KOPT-K1 (cell line): ENCODE measurements around the gene ADGRE3.
A peak's percentile ranks its signal among the peaks of the same experiment; 100 is the strongest.

Source experiments
- H3K27ac ChIP-seq: fragments of 200-600 bp; sonication (generic); 2 replicates; pipeline ENCODE4 v1.5.1; 2016; ENCODE audit warnings: antibody characterized with exemption, mild to moderate bottlenecking, low read depth, low read length; ENCODE audit not compliant: poor library complexity, severe bottlenecking
- H3K36me3 ChIP-seq: fragments of 200-600 bp; sonication (generic); 2 replicates; pipeline ENCODE4 v1.5.1; 2017; ENCODE audit warnings: antibody characterized with exemption, mild to moderate bottlenecking, low read length, moderate library complexity; ENCODE audit not compliant: insufficient read depth
- H3K9me3 ChIP-seq: fragments of 200-600 bp; sonication (generic); 2 replicates; pipeline ENCODE4 v1.5.1; 2017; ENCODE audit warnings: antibody characterized with exemption, low read length, mild to moderate bottlenecking; ENCODE audit not compliant: insufficient read depth, poor library complexity, severe bottlenecking

The ADGRE3 gene, protein sequence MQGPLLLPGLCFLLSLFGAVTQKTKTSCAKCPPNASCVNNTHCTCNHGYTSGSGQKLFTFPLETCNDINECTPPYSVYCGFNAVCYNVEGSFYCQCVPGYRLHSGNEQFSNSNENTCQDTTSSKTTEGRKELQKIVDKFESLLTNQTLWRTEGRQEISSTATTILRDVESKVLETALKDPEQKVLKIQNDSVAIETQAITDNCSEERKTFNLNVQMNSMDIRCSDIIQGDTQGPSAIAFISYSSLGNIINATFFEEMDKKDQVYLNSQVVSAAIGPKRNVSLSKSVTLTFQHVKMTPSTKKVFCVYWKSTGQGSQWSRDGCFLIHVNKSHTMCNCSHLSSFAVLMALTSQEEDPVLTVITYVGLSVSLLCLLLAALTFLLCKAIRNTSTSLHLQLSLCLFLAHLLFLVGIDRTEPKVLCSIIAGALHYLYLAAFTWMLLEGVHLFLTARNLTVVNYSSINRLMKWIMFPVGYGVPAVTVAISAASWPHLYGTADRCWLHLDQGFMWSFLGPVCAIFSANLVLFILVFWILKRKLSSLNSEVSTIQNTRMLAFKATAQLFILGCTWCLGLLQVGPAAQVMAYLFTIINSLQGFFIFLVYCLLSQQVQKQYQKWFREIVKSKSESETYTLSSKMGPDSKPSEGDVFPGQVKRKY

DNA sequence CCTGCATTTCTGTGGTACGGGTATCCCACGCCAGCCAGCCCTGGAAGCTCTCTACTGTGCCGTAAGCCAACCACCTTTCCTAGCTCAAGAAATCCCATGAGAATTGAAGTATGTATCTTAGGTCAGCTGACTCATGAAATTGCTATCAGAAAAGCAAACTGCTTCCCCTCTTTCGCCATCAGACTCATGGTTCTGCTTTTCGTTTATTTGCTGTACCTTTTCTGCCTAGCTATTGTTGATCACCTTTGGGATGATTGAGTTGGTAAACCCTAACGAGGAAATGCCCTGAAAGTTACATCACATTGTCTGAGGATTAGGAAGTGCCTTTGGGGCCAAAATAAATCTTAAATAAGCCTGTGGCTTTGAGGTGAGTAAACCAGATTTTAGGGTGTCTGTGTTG, at the start of gene ADGRE3:
Gene ADGRE3 (minus strand): TSS at position 81 of the 400 bp plus-strand sequence. CDS start 74 bp downstream, at position 7.
- H3K36me3 ChIP-seq = no peaks in the 10 kb centered on the region
- H3K9me3 ChIP-seq = no peaks in the 10 kb centered on the region
- H3K27ac ChIP-seq = no peak within 1 kb of the TSS

DNA sequence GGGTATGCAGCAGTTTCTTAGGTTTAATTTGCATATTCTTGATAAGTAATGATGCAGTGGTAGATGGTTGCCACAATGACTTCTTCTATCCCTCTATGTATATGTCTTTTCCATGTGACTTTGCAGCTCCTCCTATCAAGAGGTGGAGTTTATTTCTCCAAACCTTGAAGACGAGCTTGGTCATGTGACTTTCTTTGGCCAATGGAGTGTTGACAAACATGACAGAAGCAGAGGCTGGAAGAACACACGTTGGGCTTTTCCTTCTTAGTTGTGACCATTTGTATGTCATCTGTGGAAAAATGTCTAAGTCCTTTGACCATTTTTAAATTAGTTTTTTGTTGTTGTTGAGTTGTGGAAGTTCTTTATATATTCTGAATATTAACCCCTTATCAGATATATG, 47.5 kb upstream of the ADGRE3 start:
- H3K9me3 ChIP-seq = peaks cover 50% of the 10 kb centered on the region
- H3K36me3 ChIP-seq = peaks cover 22% of the 10 kb centered on the region
- H3K27ac ChIP-seq = no peak overlapping the region

DNA sequence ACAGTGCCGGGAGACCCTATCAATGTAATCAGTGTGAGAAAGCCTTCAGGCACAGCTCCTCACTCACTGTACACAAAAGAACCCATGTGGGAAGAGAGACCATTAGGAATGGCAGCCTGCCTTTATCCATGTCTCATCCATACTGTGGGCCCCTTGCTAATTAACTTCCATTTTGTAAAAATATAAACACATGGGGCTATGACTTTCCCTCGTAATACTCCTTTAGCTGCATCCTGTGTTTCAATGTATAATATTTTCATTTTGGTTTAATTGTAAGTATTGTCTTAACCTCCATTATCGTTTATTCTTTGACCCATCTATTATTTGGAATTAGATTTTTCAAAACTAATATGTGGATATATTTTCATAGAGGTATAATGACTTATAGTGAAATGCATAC, 44.5 kb upstream of the ADGRE3 start:
- Histone ChIP-seq H3K9me3 (peaks cover 59% of the 10 kb centered on the region), H3K27ac (no peak overlapping the region), H3K36me3 (peaks cover 39% of the 10 kb centered on the region)

DNA sequence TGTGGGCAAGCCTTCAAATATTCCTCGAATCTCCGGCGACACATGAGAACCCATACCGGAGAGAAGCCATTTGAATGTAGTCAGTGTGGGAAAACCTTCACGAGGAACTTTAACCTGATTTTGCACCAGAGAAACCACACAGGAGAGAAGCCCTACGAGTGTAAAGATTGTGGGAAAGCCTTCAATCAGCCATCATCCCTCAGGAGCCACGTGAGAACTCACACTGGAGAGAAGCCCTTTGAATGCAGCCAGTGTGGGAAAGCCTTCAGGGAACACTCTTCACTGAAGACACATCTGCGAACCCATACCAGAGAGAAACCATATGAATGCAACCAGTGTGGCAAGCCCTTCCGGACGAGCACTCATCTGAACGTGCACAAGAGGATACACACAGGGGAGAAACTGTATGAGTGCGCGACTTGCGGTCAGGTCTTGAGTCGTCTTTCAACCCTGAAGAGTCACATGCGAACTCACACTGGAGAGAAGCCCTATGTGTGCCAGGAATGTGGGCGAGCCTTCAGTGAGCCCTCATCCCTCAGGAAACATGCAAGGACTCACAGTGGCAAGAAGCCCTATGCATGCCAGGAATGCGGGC, 44.0 kb upstream of the ADGRE3 start:
- H3K9me3 ChIP-seq = peaks cover 59% of the 10 kb centered on the region
- H3K36me3 ChIP-seq = peaks cover 39% of the 10 kb centered on the region
- H3K27ac ChIP-seq = no peak overlapping the region

DNA sequence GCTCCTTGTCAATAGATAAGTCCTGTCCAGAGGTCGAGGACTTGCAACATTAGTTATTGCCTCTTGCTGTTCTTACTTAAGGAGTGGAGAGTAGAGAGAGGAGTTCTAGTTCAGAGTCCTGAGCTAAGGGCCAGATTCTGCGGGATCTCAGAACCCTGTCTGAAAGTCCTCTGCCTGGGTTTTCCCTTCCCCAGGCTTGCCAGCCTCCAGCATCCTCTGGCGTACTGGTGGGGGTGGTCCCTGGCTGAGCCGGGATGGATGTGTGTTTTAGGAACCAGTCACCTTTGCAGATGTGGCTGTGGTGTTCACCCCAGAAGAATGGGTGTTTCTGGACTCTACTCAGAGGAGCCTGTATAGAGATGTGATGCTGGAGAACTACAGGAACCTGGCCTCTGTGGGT, 41.2 kb upstream of the ADGRE3 start:
- Histone ChIP-seq H3K36me3 (peaks cover 39% of the 10 kb centered on the region), H3K27ac (no peak overlapping the region), H3K9me3 (peaks cover 54% of the 10 kb centered on the region)

DNA sequence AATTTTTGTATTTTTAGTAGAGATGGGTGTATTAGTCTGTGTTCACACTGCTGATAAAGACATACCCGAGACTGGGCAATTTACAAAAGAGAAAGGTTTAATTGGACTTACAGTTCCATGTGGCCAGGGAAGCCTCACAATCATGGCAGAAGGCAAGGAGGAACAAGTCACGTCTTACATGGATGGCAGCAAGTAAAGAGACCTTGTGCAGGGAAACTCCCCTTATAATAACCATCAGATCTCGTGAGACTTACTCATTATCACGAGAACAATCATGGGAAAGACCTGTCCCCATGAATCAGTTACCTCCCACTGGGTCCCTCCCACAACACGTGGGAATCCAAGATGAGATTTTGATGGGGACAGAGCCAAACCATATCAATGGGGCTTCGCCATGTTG, 29.8 kb upstream of the ADGRE3 start:
- H3K36me3 ChIP-seq = peaks cover 26% of the 10 kb centered on the region; the same call in 1 of the 2 replicates
- peaks cover 12% of the 10 kb centered on the region for H3K9me3 ChIP-seq
- no peak overlapping the region for H3K27ac ChIP-seq

DNA sequence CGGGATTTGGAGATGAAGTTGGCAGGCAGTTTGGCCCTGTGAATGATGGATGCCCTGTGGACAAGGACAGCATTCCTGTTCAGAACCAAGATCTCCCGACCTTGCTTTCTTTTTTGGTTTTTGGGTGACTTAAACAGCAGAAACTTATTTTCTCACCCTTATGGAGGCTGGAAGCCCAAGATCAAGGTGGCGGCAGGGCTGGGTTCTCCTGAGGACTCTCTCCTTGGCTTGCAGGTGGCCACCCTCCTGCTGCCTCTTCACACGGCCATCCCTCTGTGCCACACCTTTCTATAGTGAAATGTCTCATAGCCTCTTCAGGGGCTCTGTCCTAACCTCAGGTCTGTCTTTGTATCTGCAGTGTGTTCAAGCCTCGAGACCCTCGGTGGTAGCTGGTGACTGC, 29.2 kb upstream of the ADGRE3 start:
- H3K36me3 ChIP-seq = peaks cover 27% of the 10 kb centered on the region; the same call in 1 of the 2 replicates

DNA sequence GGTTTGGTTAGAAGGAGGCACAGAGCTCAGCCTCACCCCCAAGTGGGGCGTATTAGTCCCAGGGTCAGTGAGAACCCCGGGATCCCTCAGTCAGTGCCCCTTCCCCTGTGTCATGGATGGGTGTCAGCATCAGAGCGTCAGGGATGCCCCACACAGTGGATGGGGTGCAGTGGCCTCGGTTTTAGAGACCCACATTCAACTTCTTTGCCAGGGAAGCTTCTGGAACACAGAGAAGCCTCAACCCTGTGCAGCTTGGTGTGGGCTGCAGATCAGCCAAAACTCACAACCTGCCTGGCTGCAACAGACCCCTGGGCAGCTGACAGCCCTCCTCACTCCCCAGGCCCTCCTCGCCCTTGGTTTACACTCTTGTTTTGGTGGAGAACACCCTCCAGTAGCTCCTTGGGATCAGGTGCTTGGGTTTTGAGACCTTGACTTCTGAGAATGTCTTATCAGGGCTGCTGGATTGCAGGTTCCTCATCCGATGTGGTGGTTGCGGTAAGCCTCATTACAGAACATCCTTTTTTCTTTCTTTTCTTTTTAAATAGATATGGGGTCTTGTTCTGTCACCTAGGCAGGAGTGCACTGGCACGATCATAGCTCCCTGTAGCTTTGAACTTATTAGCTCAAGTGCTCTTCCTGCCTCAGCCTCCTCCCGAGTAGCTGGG, 26.2 kb upstream of the ADGRE3 start:
- H3K27ac ChIP-seq = no peak overlapping the region
- H3K9me3 ChIP-seq = peaks cover 12% of the 10 kb centered on the region
- H3K36me3 ChIP-seq = peaks cover 23% of the 10 kb centered on the region; the same call in 1 of the 2 replicates

More for the DNA sequence above, 29.2 kb upstream of the ADGRE3 start:
- Histone ChIP-seq H3K9me3 (peaks cover 12% of the 10 kb centered on the region), H3K27ac (no peak overlapping the region)

DNA sequence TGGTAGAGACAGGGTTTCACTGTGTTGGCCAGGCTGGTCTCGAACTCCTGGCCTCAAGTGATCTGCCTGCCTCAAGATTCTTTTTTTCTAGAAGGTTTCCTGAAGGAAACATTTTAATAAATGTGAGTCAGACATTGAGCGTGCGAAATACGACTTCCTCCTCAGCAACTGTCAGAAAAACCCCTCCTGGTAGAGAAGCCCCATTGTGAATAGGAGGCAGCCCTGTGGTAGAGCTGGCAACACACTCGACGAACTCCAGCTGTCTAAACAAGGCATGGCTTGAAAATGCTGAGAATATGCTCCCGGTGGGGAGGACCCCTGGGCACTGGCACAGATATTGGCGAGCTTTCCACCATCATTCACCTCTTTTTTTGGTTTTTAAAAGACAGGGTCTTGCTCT, 25.0 kb upstream of the ADGRE3 start:
- Histone ChIP-seq H3K9me3 (peaks cover 12% of the 10 kb centered on the region), H3K36me3 (peaks cover 30% of the 10 kb centered on the region; the same call in 1 of the 2 replicates)

DNA sequence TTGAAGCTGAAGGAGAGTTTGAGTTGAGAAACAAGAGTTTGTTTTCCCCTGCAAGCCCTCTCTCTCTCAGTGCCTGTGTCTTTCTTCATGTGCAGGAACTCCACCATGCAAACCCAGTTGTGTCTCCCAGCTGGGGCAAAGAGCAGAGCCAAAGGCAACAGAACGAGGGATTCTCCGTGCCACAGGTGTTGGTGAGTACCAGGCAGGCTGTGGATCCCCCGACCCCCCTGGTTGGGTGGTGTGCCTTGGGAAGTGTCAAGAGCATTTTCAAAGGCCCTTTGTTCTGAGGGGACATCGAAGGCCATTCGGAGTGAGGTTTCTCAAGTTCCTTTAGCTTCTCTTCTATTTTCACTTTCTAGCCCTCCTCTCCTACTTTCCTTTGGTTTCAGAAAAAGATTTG, 20.8 kb upstream of the ADGRE3 start:
- peaks cover 21% of the 10 kb centered on the region; the same call in 1 of the 2 replicates for H3K36me3 ChIP-seq
- H3K27ac ChIP-seq = no peak overlapping the region
- H3K9me3 ChIP-seq = no peaks in the 10 kb centered on the region

More for the DNA sequence above, 25.0 kb upstream of the ADGRE3 start:
- H3K27ac ChIP-seq = no peak overlapping the region

DNA sequence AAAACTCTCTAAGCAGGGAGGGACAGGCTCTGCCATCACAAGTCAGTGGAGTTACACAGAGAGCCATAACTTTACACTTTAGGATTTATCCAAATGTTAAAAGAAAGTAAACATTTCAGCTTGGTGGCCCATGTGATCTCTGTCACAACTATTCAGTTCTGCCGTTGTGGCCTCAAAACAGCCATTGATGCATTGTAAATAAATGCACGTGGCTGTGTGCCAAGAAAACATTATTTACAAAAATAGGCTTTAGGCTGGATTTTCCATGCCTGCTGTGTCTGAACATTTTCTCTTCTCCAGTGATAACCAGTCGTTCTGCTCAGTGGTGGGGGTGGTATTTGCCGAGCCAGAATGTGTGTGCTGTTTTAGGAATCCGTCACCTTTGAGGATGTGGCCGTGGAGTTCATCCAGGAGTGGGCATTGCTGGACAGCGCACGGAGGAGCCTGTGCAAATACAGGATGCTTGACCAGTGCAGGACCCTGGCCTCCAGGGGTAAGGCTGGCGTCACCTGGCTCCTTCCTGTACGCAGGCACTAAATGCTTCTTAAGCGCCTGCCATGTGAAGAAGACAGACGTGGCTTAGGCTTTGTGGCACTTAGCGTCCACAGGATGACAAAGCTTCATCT, 20.1 kb upstream of the ADGRE3 start:
- Histone ChIP-seq H3K9me3 (no peaks in the 10 kb centered on the region), H3K27ac (no peak overlapping the region), H3K36me3 (peaks cover 20% of the 10 kb centered on the region; the same call in 1 of the 2 replicates)

DNA sequence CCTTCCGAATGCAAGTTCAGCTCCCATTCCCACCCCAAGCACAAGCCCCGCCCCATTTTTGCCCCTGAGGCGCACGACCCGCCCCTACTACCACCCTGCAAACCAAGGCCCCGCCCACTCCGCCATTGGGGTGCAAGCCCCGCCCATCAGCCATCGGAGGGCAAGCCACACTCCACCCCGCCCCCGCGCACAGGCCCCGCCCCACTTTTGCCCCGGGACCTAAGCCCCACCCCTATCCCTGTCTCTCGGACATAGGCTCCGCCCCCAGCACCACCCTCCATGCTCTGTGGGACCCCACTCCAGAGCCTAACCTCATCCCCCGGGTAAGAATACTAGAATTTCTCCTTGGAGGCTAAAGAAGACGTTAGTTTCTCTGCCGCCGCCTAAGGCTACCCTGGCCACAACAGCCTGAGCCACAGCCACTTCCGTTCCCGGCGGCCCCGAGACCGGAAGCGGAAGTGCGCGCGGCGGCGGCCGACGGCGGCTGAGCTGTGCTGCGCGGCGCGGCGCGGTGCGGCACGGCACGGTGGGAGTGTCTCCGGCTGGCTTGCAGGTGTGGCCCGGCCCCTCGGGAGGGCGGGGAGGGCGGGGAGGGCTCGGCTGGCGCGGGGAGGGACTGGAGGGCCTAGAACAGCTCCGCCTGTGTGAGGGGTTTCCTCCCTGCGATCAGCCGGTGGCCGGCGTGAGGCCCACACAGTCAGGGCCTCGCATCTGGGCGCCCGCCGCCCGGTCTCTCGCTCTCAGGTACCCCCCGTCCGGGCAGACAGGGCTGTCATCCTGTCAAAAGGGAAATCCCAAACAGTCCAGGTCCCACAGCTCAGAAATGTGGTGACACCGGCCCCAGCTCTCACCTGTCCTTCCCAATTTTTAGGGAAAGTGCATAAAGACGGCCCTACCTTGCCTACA, 15.2 kb upstream of the ADGRE3 start, which contains the start of gene ZNF333:
Gene ZNF333 (plus strand): TSS at position 451 of the 906 bp plus-strand sequence. CDS start 3,444 bp downstream, outside the sequence.
- Histone ChIP-seq H3K27ac (peak within 1 kb of the TSS; percentile 86), H3K9me3 (no peaks in the 10 kb centered on the region)

DNA sequence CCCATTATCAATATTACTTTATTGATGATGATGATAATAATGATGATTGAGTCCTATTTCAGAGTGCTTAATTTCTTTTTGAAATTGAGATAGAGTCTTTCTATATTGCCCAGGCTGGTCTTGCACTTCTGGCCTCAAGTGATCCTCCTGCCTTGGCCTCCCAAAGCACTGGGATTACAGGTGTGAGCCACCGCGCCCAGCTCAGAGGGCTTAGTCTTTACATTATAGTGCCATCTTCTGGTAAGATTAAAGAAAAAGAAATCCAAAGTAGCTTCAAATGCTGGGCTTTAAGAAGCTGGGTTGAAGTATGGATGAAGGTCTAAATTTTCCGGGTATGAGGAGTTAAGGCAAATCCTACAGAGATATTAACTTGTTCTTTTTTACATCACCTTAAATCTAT, 11.8 kb upstream of the ADGRE3 start:
- Histone ChIP-seq H3K27ac (no peak overlapping the region), H3K36me3 (no peaks in the 10 kb centered on the region), H3K9me3 (no peaks in the 10 kb centered on the region)

More for the DNA sequence above, 15.2 kb upstream of the ADGRE3 start, which contains the start of gene ZNF333:
- H3K36me3 ChIP-seq = 0 out of 2 replicates have a peak, but pooled peaks cover under 1% of the 10 kb centered on the region
